CD4-positive, alpha-beta T cell treated with Interleukin-4 for 1 hour (primary cell): Measurements from ENCODE around the gene GSX1.
A peak's percentile ranks its signal among the peaks of the same experiment; 100 is the strongest.
"Not testable (repeated sequence)": the region's sequence is repeated elsewhere in the genome, so short reads cannot be mapped to it uniquely, and the experiment has no call there.

Experiments
- DNase-seq, 2 donors: peaks; one replicate each; pipeline ENCODE4 v3.0.0-alpha.2; 2020 to 2022

GSX1 gene

GRCh38 chr13:27794921-27795717 lies 2.8 kb downstream of the GSX1 start:
- no peak for DNase-seq

- no peak for DNase-seq
These were observed 3.4 kb downstream of the GSX1 start for GRCh38 chr13:27795718-27796019.

GRCh38 chr13:27796544-27797227 lies 4.4 kb downstream of the GSX1 start:
- no peak for DNase-seq

GRCh38 chr13:27797228-27797624 lies 4.9 kb downstream of the GSX1 start:
- no peak for DNase-seq

- DNase-seq, result no peak
These were observed 14.6 kb downstream of the GSX1 start for GRCh38 chr13:27806744-27807387.

- no peak for DNase-seq
These were observed 16.7 kb downstream of the GSX1 start for GRCh38 chr13:27808851-27809550.

GRCh38 chr13:27810009-27810408 lies 17.7 kb downstream of the GSX1 start:
- DNase-seq, result no peak

- DNase-seq, result no peak
These were observed 18.2 kb downstream of the GSX1 start for GRCh38 chr13:27810461-27810860.

- DNase-seq, result no peak
These were observed 21.5 kb downstream of the GSX1 start for GRCh38 chr13:27813826-27814225.

- not testable (repeated sequence) for DNase-seq
These were observed 25.5 kb downstream of the GSX1 start for GRCh38 chr13:27817832-27818231.

GRCh38 chr13:27820524-27821482 lies 28.5 kb downstream of the GSX1 start:
- DNase-seq, result no peak

GRCh38 chr13:27821566-27821965 lies 29.3 kb downstream of the GSX1 start:
- no peak for DNase-seq

GRCh38 chr13:27822258-27822872 lies 30.1 kb downstream of the GSX1 start:
- no peak for DNase-seq

GRCh38 chr13:27822873-27823311 lies 30.6 kb downstream of the GSX1 start:
- no peak for DNase-seq

- DNase-seq, result no peak
These were observed 31.8 kb downstream of the GSX1 start for GRCh38 chr13:27824121-27824520.

- DNase-seq, result no peak
These were observed 32.8 kb downstream of the GSX1 start for GRCh38 chr13:27825072-27825471.

- peak; percentile 59 to 62 for DNase-seq
These were observed 34.4 kb downstream of the GSX1 start for GRCh38 chr13:27826379-27827353.

- no peak for DNase-seq
These were observed 35.4 kb downstream of the GSX1 start for GRCh38 chr13:27827646-27828045.

GRCh38 chr13:27830010-27830409 lies 37.7 kb downstream of the GSX1 start:
- DNase-seq, result peak; percentile 27 to 48

GRCh38 chr13:27833206-27833605 lies 40.9 kb downstream of the GSX1 start:
- DNase-seq, result no peak
